WTC11 (cell line): ENCODE data around the gene ABCA5.

Experiments used
- CTCF ChIP-seq: fragments of 200-600 bp; IDR thresholded peaks from 2 replicates; pipeline ENCODE4 v1.8.0; 2022; ENCODE audit warnings: antibody characterized with exemption
- KAT7 ChIP-seq: sonication (generic); formaldehyde crosslinking; IDR thresholded peaks from 2 replicates; pipeline ENCODE4 v1.8.1; 2023; ENCODE audit warnings: missing genetic modification reagents, mild to moderate bottlenecking, borderline replicate concordance

GRCh38 chr17:69265873-69266272, 61.1 kb downstream of the ABCA5 start:
- TF ChIP-seq KAT7 (CRISPR knock-in tag) (no peak), CTCF (no peak)
